Fibroblast of the aortic adventitia (primary cell): Measurements from ENCODE around the gene MEN1. TPM values are rescaled to one million over a fixed set of nuclear protein-coding genes. Genes with fewer than 3 reads are reported as not detected.
"Not testable (repeated sequence)": the region's sequence is repeated elsewhere in the genome, so short reads cannot be mapped to it uniquely, and the experiment has no call there.

Experiments
- DNase-seq: peaks from one replicate; pipeline ENCODE4 v3.0.0-alpha.2; 2010; ENCODE audit warnings: low read depth
- H3K4me3 ChIP-seq: 2 replicates; pipeline ENCODE4 v1.5.1; 2011; ENCODE audit warnings: low read depth, mild to moderate bottlenecking, control low read depth, low read length, moderate library complexity
- CTCF ChIP-seq: IDR thresholded peaks from 2 replicates; pipeline ENCODE4 v1.5.1; 2011; ENCODE audit warnings: mild to moderate bottlenecking, low read length, control low read depth, inconsistent platforms; ENCODE audit not compliant: insufficient read depth
- total RNA-seq: library from RNA; depleted of rRNA; stranded (reverse); fragments of >200 nt; gene quantifications from 2 replicates; pipeline ENCODE4 v1.2.3, GENCODE V29; 2012; ENCODE audit warnings: low replicate concordance

Gene MEN1
- total RNA-seq, 1 donor = 15.9 TPM

- H3K4me3 ChIP-seq = no peak overlapping the region
- TF ChIP-seq CTCF = no peak
- no peak for DNase-seq
Measured at GRCh38 chr11:64817476-64817875, 7.1 kb upstream of the MEN1 start.

GRCh38 chr11:64815433-64815832, 5.1 kb upstream of the MEN1 start:
- not testable (repeated sequence) for H3K4me3 ChIP-seq, DNase-seq

- no peak overlapping the region for H3K4me3 ChIP-seq
- no peak for TF ChIP-seq CTCF
- DNase-seq = no peak
Measured at GRCh38 chr11:64814712-64815187, 4.4 kb upstream of the MEN1 start.

DNA sequence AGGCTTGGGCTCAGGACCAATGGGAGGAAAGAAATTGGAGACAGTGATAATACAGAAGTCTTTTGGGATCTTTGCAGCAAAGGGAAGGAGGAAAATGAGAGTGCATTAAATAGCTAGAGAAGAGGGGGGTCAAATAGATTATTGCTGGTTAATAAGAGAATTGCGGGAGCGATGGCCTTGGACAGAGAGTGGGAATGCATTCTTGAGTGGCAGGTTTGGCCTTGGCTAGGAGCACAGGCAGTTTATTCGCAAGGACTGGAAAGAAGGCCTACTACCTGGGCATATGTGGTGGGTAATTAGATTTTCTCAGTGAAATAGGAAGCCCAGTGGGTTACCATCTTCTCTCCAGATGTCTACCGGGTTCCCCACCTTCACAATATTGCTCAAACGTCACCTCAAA, 3.5 kb upstream of the MEN1 start:
- no peak overlapping the region for H3K4me3 ChIP-seq
- TF ChIP-seq CTCF = no peak
- no peak for DNase-seq

DNA sequence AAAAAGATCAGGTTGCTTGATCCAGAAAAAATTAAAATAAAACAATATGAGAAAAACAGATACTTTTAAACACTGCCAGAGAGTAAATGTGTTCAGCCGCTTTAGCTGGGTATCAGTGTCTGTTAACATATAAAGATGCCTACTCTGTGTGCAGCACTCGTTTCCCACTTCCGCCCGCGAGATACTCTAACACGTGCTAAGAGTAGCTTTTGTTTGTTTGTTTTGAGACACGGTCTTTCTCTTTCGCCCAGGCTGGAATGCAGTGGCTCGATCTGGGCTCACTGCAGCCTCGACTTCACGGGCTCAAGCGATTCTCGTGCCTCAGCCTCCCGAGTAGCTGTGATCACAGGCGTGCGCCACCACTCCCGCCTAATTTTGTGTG, 531 bp upstream of the MEN1 start:
- peak overlapping the region; percentile 37 for H3K4me3 ChIP-seq
- no peak for TF ChIP-seq CTCF
- DNase-seq = no peak

DNA sequence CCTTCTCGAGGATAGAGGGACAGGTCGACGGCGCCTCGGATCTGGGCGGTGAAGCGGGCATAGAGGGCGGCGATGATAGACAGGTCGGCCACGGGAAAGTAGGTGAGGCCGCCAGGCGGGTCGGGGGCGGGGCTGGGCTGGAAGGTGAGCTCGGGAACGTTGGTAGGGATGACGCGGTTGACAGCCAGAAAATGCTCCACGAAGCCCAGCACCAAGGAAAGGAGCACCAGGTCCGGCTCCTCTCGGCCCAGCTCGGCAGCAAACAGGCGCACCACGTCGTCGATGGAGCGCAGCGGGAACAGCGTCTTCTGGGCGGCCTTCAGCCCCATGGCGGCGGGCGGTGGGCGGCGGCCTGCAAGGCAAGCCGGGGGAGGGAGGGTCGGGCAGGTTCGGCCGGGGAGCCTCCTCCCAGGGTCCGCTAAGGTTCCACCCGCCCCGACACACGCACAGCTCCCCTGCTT, 540 bp downstream of the MEN1 start:
- no peak for TF ChIP-seq CTCF
- peak overlapping the region; percentile 83 for H3K4me3 ChIP-seq
- no peak for DNase-seq

DNA sequence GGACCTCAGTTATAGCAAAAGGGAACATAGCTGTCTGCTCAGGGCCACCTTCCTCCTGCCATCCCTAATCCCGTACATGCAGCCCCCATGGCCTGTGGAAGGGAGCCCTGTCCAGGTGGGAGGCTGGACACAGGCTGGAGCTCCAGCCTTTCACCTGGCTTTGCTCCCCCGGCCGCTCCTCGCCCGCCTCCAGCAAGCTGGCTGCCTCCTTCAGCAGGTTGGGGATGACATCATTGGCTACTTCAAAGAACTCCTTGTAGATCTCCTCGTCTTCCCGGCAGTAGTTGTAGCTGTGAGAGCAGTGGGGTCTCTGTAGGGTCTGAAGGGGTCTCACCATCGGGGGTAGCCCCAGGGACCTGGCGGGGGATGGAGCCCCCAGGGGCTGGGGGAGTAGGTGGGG, 4.9 kb downstream of the MEN1 start:
- no peak for TF ChIP-seq CTCF
- DNase-seq = no peak
- H3K4me3 ChIP-seq = no peak overlapping the region
